Activated T-helper 2 cell treated with anti-CD3 and anti-CD28 coated beads, Interferon-gamma antibody, Interleukin-2, Interleukin-4, amounts not matched to agents 10 μg/mL and 5 μg/mL and 100 μg/mL, durations not matched to agents 14 hours and 24 hours and 36 hours (primary cell): ENCODE data around the gene KIRREL2. TPM values are rescaled to one million over a fixed set of nuclear protein-coding genes. Genes with fewer than 3 reads are reported as not detected.
"Not testable (repeated sequence)": the region's sequence is repeated elsewhere in the genome, so short reads cannot be mapped to it uniquely, and the experiment has no call there.

Experiments
- DNase-seq: peaks from one replicate; pipeline ENCODE4 v3.0.0; 2021; ENCODE audit warnings: low spot score
- H3K27ac Mint-ChIP-seq: one replicate; pipeline ENCODE4 v1.8.0; 2021; ENCODE audit warnings: mixed read lengths
- H3K27me3 Mint-ChIP-seq: one replicate; pipeline ENCODE4 v1.8.0; 2021; ENCODE audit warnings: low read depth, mixed read lengths
- H3K36me3 Mint-ChIP-seq: one replicate; pipeline ENCODE4 v1.8.0; 2021; ENCODE audit warnings: low read depth, mixed read lengths
- H3K4me1 Mint-ChIP-seq: one replicate; pipeline ENCODE4 v1.8.0; 2021; ENCODE audit warnings: low read depth, mixed read lengths
- H3K4me3 Mint-ChIP-seq: one replicate; pipeline ENCODE4 v1.8.0; 2021; ENCODE audit warnings: low read depth, mild to moderate bottlenecking, moderate library complexity, mixed read lengths
- H3K9me3 Mint-ChIP-seq: one replicate; pipeline ENCODE4 v1.8.0; 2021; ENCODE audit warnings: mixed read lengths
- intact Hi-C: fragments of 100-400 bp; cut with micrococcal nuclease; formaldehyde crosslinking; loops from one replicate; pipeline ENCODE4 v1.15.1; 2023
- total RNA-seq: library from RNA; stranded (reverse); gene quantifications from 2 replicates; pipeline ENCODE4 v1.2.3, GENCODE V29; 2022

The KIRREL2 gene
- total RNA-seq, 1 donor from 2014 or later = 0.39 TPM

DNA sequence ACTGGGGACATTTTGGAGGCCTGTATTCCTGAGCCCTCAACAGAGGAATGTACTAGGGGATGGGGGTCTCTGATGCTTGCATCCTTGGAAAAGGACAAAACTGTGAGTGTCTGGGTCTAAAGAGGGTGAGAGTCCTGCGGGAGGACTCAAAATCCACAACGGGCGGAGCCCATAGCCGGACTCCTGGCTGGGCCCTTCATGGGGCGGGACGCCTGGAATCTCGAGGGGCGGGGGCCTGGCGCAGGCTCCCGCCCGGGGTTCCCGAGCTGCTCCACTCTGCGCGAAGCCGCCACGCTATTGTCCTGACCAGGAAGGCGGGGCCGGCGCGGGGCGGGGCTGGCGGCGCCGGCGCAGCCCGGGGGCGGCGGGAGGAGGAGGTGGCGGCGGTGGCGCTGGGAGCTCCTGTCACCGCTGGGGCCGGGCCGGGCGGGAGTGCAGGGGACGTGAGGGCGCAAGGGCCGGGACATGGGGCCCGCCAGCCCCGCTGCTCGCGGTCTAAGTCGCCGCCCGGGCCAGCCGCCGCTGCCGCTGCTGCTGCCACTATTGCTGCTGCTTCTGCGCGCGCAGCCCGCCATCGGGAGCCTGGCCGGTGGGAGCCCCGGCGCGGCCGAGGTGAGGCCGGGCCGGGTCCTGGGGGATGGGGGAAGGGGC lies 11.6 kb downstream of the KIRREL2 start, which contains the start of gene APLP1:
APLP1 (plus strand) TSS at position 403 of the 651 bp plus-strand sequence; CDS start at position 466, 63 bp downstream.
- no peak within 1 kb of the TSS for H3K27ac Mint-ChIP-seq
- peaks cover 27% of the 10 kb centered on the region for H3K27me3 Mint-ChIP-seq
- H3K9me3 Mint-ChIP-seq = no peaks in the 10 kb centered on the region

GRCh38 chr19:35868823-35869326 lies 12.2 kb downstream of the KIRREL2 start:
- peaks cover 27% of the 10 kb centered on the region for H3K27me3 Mint-ChIP-seq
- intact Hi-C loops = no loop called here
- H3K27ac Mint-ChIP-seq = no peak overlapping the region
- no peaks in the 10 kb centered on the region for H3K9me3 Mint-ChIP-seq
- no peaks in the 10 kb centered on the region for H3K36me3 Mint-ChIP-seq
- no peak for DNase-seq
- peaks cover 13% of the 10 kb centered on the region for H3K4me1 Mint-ChIP-seq
- peak overlapping the region; percentile 49 for H3K4me3 Mint-ChIP-seq

More for the DNA sequence above, 11.6 kb downstream of the KIRREL2 start, which contains the start of gene APLP1:
- peak; percentile 63 for DNase-seq
- Mint-ChIP-seq H3K4me1 (peaks cover 13% of the 10 kb centered on the region), H3K36me3 (no peaks in the 10 kb centered on the region), H3K4me3 (peak within 1 kb of the TSS; percentile 49)
- intact Hi-C loops = no loop called here

DNA sequence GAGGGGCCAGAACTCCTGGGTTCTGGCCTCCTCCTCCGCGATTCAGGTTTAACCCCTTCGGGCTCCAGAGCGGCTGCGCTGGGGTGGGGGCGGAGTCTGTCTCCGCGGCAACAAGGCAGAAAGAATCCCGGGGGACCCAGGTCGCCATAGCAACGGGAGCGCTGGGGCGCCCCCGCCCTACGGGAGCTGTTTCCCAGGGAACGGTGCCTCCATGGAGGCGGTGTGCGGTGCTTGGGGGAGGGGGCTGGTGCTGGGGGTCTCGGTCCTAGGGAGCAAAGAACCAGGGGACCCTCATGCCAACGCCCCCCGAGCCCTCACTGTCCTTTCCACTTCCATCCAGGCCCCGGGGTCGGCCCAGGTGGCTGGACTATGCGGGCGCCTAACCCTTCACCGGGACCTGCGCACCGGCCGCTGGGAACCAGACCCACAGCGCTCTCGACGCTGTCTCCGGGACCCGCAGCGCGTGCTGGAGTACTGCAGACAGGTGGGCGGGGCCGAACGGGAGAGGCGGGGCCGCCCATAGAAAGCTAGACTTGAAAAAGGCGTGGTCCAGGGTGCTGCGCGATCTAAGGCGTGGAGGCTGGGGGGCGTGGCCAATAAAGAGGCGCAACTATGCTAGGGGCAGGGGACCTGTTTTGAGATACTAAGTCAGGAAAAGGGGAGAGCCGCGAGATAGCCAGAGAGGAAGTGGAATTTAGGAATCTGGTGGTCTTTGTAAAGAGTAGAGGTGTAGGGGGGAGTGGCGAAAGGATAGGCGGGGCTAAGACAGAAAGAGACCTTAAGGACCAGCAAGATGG lies 12.8 kb downstream of the KIRREL2 start:
- Mint-ChIP-seq H3K4me1 (peaks cover 13% of the 10 kb centered on the region), H3K27ac (no peak overlapping the region), H3K4me3 (peak overlapping the region; percentile 76), H3K36me3 (no peaks in the 10 kb centered on the region), H3K9me3 (no peaks in the 10 kb centered on the region), H3K27me3 (peaks cover 27% of the 10 kb centered on the region)
- DNase-seq = peak; percentile 85
- intact Hi-C loops = no loop called here

DNA sequence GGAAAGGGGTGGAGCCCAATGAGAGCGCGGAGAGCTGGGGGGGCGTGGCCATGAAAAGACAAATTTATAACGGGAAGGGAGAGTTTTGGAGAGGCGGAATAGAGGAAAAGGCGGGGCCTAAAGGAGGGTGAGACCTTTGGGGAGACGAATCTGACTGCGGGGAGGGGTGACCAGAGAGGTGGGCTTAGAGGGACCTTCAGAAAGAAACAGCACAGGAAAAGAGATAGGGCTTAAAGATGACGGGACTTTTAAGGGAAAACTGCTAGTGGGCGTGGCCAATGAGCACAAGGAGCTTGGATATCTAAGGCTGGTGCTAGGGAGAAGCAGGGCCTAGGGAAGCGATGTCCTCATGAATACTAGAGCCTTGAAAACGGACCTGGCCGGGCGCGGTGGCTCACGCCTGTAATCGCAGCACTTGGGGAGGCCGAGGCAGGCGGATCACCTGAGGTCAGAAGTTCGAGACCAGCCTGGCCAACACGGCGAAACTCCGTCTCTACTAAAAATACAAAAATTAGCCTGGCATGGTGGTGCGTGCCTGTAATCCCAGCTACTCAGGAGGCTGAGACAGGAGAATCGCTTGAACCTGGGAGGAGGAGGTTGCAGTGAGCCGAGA lies 13.5 kb downstream of the KIRREL2 start:
- intact Hi-C loops, H3K27ac Mint-ChIP-seq: not testable (repeated sequence)

DNA sequence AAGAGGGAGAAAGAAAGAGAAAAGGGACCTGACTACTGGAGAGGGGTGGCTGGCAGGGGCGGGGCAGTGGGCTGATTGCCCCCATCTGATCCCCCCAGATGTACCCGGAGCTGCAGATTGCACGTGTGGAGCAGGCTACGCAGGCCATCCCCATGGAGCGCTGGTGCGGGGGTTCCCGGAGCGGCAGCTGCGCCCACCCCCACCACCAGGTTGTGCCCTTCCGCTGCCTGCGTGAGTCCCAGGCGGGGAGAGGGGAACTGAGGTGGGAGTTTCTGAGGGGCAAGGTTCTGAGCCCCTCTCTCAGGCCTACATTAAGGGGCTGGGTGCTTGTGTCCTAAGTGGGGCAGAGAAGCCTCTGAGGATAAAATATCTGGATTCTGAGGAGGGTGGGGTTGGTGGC lies 14.1 kb downstream of the KIRREL2 start:
- H3K36me3 Mint-ChIP-seq = no peaks in the 10 kb centered on the region
- peaks cover 13% of the 10 kb centered on the region for H3K4me1 Mint-ChIP-seq
- no peak overlapping the region for H3K27ac Mint-ChIP-seq
- H3K27me3 Mint-ChIP-seq = peaks cover 22% of the 10 kb centered on the region
- intact Hi-C loops = no loop called here
- H3K9me3 Mint-ChIP-seq = no peaks in the 10 kb centered on the region
- no peak for DNase-seq
- no peak overlapping the region for H3K4me3 Mint-ChIP-seq

More for the DNA sequence above, 13.5 kb downstream of the KIRREL2 start:
- H3K9me3 Mint-ChIP-seq, DNase-seq, H3K36me3 Mint-ChIP-seq: not testable (repeated sequence)
- Mint-ChIP-seq H3K27me3 (peaks cover 27% of the 10 kb centered on the region), H3K4me3 (peak overlapping the region; percentile 76), H3K4me1 (peaks cover 13% of the 10 kb centered on the region)

DNA sequence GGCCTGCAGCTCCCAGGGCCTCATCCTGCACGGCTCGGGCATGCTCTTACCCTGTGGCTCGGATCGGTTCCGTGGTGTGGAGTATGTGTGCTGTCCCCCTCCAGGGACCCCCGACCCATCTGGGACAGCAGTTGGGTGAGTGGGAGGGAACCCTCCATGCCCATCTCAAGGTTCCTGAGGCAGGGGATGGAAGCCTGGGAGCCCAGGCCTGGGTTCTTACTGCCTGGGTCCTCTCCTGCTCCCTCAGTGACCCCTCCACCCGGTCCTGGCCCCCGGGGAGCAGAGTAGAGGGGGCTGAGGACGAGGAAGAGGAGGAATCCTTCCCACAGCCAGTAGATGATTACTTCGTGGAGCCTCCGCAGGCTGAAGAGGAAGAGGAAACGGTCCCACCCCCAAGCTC lies 14.9 kb downstream of the KIRREL2 start:
- Mint-ChIP-seq H3K27me3 (peaks cover 15% of the 10 kb centered on the region), H3K4me1 (peaks cover 13% of the 10 kb centered on the region), H3K27ac (no peak overlapping the region), H3K9me3 (no peaks in the 10 kb centered on the region), H3K36me3 (no peaks in the 10 kb centered on the region), H3K4me3 (no peak overlapping the region)
- intact Hi-C loops = no loop called here
- DNase-seq = no peak

DNA sequence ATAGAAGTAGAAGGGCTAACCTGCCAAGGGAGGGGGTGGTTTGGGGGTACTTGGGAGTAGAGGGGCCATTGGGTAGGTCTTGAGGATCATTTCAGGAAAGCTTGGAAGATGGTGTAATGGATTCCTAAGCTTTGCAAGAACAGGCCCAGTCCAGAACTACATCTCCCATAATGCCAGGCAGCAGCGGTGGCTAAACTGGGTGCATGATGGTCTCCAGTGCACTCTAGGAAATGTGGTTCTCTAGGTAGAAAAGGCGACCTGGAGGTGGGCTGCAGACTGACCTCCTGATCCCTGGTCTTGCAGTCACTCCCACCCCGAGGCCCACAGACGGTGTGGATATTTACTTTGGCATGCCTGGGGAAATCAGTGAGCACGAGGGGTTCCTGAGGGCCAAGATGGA lies 15.5 kb downstream of the KIRREL2 start:
- Mint-ChIP-seq H3K27me3 (peaks cover 13% of the 10 kb centered on the region), H3K9me3 (no peaks in the 10 kb centered on the region), H3K36me3 (no peaks in the 10 kb centered on the region), H3K4me3 (no peak overlapping the region), H3K27ac (no peak overlapping the region), H3K4me1 (peaks cover 13% of the 10 kb centered on the region)
- intact Hi-C loops = no loop called here
- no peak for DNase-seq

- intact Hi-C loops = no loop called here
- Mint-ChIP-seq H3K9me3 (no peaks in the 10 kb centered on the region), H3K4me3 (no peak overlapping the region), H3K27ac (no peak overlapping the region), H3K4me1 (peaks cover 9% of the 10 kb centered on the region), H3K27me3 (peaks cover 5% of the 10 kb centered on the region), H3K36me3 (no peaks in the 10 kb centered on the region)
- DNase-seq = no peak
Observed at GRCh38 chr19:35874392-35874930, 17.8 kb downstream of the KIRREL2 start.

GRCh38 chr19:35879068-35879467 lies 22.4 kb downstream of the KIRREL2 start:
- Mint-ChIP-seq H3K27ac (no peak overlapping the region), H3K27me3 (peaks cover 7% of the 10 kb centered on the region), H3K4me3 (no peak overlapping the region), H3K4me1 (peaks cover 5% of the 10 kb centered on the region), H3K9me3 (no peaks in the 10 kb centered on the region), H3K36me3 (no peaks in the 10 kb centered on the region)
- intact Hi-C loops = no loop called here
- no peak for DNase-seq

- intact Hi-C loops = no loop called here
- H3K27me3 Mint-ChIP-seq = peaks cover 7% of the 10 kb centered on the region
- H3K4me3 Mint-ChIP-seq = no peak overlapping the region
- no peaks in the 10 kb centered on the region for H3K36me3 Mint-ChIP-seq
- peaks cover 5% of the 10 kb centered on the region for H3K4me1 Mint-ChIP-seq
- DNase-seq = peak; percentile 80
- H3K9me3 Mint-ChIP-seq = no peaks in the 10 kb centered on the region
- H3K27ac Mint-ChIP-seq = no peak overlapping the region
Observed at GRCh38 chr19:35879770-35880317, 23.1 kb downstream of the KIRREL2 start.

GRCh38 chr19:35882114-35882832 lies 25.6 kb downstream of the KIRREL2 start:
- H3K9me3 Mint-ChIP-seq = no peaks in the 10 kb centered on the region
- H3K27ac Mint-ChIP-seq = no peak overlapping the region
- peaks cover 15% of the 10 kb centered on the region for H3K36me3 Mint-ChIP-seq
- H3K4me3 Mint-ChIP-seq = no peak overlapping the region
- H3K27me3 Mint-ChIP-seq = peaks cover 7% of the 10 kb centered on the region
- intact Hi-C loops = loop anchor here (1.0 to 2.0 kb wide), 2 partner anchors 17 to 49 kb away; no protein-coding TSS in a partner anchor
- no peak for DNase-seq
- peaks cover 5% of the 10 kb centered on the region for H3K4me1 Mint-ChIP-seq

DNA sequence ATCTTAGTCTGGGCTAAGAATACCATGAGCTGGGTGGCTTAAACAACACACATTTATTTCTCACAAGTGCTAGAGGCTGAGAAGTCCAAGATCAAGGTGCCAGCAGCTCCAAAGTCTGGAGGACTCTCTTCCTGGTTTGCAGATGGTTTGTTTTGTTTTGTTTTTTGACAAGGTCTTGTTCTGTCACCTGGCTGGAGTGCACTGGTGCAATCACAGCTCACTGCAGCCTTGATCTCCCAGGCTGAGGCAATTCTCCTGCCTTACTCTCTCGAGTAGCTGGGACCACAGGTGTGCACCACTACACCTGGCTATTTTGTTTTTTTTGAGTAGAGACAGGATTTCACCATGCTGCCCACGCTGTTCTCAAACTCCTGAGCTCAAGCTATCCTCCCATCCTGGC lies 27.2 kb downstream of the KIRREL2 start:
- intact Hi-C loops = loop anchor here (2.0 kb wide), 1 partner anchor 15 kb away; no protein-coding TSS in a partner anchor
- Mint-ChIP-seq H3K27ac (no peak overlapping the region), H3K4me1 (peaks cover 6% of the 10 kb centered on the region), H3K4me3 (no peak overlapping the region), H3K9me3 (no peaks in the 10 kb centered on the region), H3K27me3 (peaks cover 3% of the 10 kb centered on the region), H3K36me3 (peaks cover 32% of the 10 kb centered on the region)
- DNase-seq = no peak
